SK-N-SH (cell line): Measurements from ENCODE around the gene SNRPD2. TPM values are rescaled to one million over a fixed set of nuclear protein-coding genes. Genes with fewer than 3 reads are reported as not detected.
"Not testable (repeated sequence)": the region's sequence is repeated elsewhere in the genome, so short reads cannot be mapped to it uniquely, and the experiment has no call there.

Experiments
- CTCF ChIA-PET: fragments of 300-600, 350-600 bp; formaldehyde crosslinking; extraction: SDS; loops from one replicate; lab custom pipeline; 2021; lab: Yijun Ruan, JAX
- POLR2A ChIA-PET: fragments of 350-600 bp; sonication (Branson Sonifier 250); formaldehyde crosslinking; extraction: SDS; loops from one replicate; lab custom pipeline; 2020; ENCODE audit warnings: antibody characterized with exemption, inconsistent platforms; lab: Yijun Ruan, JAX
- DNase-seq: peaks from one replicate; pipeline ENCODE4 v3.0.0; 2012
- H2AFZ ChIP-seq: fragments of 200-600 bp; sonication (generic); 2 replicates; pipeline ENCODE4 v1.8.1; 2016; ENCODE audit warnings: antibody characterized with exemption, mild to moderate bottlenecking, low read depth
- H3F3A ChIP-seq: fragments of 200-600 bp; sonication (generic); replicated peaks from 2 replicates; pipeline ENCODE3; 2016; ENCODE audit warnings: antibody characterized with exemption, mild to moderate bottlenecking; ENCODE audit not compliant: insufficient read depth
- H3K27ac ChIP-seq, 2 experiments: fragments of 200-500 bp in 1 of 2; fragments of 200-600 bp in 1 of 2; sonication (Bioruptor generic) in 1 of 2; sonication (generic), shearing (Covaris generic) in 1 of 2; 2 replicates each; pipeline versions ENCODE4 v1.5.1 to v1.6.1; 2014 to 2016; ENCODE audit warnings: low read depth in 2 of 2, inconsistent platforms in 1 of 2, low read length in 1 of 2, mild to moderate bottlenecking in 1 of 2, mixed read lengths in 1 of 2
- H3K27me3 ChIP-seq: fragments of 200-600 bp; sonication (generic), shearing (Covaris generic); 2 replicates; pipeline ENCODE4 v1.6.1; 2016; ENCODE audit warnings: mixed run types; ENCODE audit not compliant: insufficient read depth
- H3K36me3 ChIP-seq, 2 experiments: fragments of 200-500 bp in 1 of 2; fragments of 200-600 bp in 1 of 2; sonication (Bioruptor generic) in 1 of 2; sonication (generic) in 1 of 2; replicated peaks in 1 of 2; 2 replicates each; pipeline versions ENCODE3 to v1.5.1; 2014 to 2016; ENCODE audit warnings: low read length in 1 of 2, mild to moderate bottlenecking in 1 of 2; ENCODE audit not compliant: insufficient read depth in 2 of 2, control insufficient read depth in 1 of 2
- H3K4me1 ChIP-seq, 2 experiments: fragments of 200-500 bp in 1 of 2; fragments of 200-600 bp in 1 of 2; sonication (Bioruptor generic) in 1 of 2; sonication (generic), shearing (Covaris generic) in 1 of 2; 2 replicates each; pipeline versions ENCODE4 v1.5.1 to v1.6.1; 2014 to 2016; ENCODE audit warnings: low read depth in 1 of 2, low read length in 1 of 2, mixed run types in 1 of 2; ENCODE audit not compliant: insufficient read depth in 2 of 2, control insufficient read depth in 1 of 2
- H3K4me2 ChIP-seq: fragments of 200-600 bp; sonication (generic), shearing (Covaris generic); 2 replicates; pipeline ENCODE4 v1.6.1; 2017; ENCODE audit warnings: mixed run types
- H3K4me3 ChIP-seq, 2 experiments: fragments of 200-500 bp in 1 of 2; fragments of 200-600 bp in 1 of 2; sonication (Bioruptor generic) in 1 of 2; sonication (generic), shearing (Covaris generic) in 1 of 2; 2 replicates each; pipeline versions ENCODE4 v1.5.1 to v1.8.1; 2014 to 2016; ENCODE audit warnings: low read depth in 2 of 2, inconsistent platforms in 1 of 2, low read length in 1 of 2, mild to moderate bottlenecking in 1 of 2, mixed read lengths in 1 of 2, moderate library complexity in 1 of 2
- H3K79me2 ChIP-seq: fragments of 200-600 bp; sonication (generic); 2 replicates; pipeline ENCODE4 v1.8.1; 2017; ENCODE audit warnings: mild to moderate bottlenecking; ENCODE audit not compliant: insufficient read depth
- H3K9ac ChIP-seq: fragments of 200-600 bp; sonication (generic); 2 replicates; pipeline ENCODE4 v1.6.1; 2017; ENCODE audit warnings: mixed run types
- H3K9me2 ChIP-seq: fragments of 200-600 bp; sonication (generic); 2 replicates; pipeline ENCODE4 v1.6.1; 2017; ENCODE audit warnings: mixed run types
- H3K9me3 ChIP-seq: fragments of 200-600 bp; sonication (generic); 2 replicates; pipeline ENCODE4 v1.6.1; 2017; ENCODE audit warnings: mixed run types, mild to moderate bottlenecking, moderate library complexity
- H4K20me1 ChIP-seq: fragments of 200-600 bp; sonication (generic); 2 replicates; pipeline ENCODE4 v1.6.1; 2017; ENCODE audit warnings: mild to moderate bottlenecking, mixed run types; ENCODE audit not compliant: insufficient read depth
- CTCF ChIP-seq: fragments of 200-600 bp; sonication (generic); IDR thresholded peaks from 2 replicates; pipeline ENCODE4 v1.6.1; 2017; ENCODE audit warnings: antibody characterized with exemption, mild to moderate bottlenecking, moderate library complexity
- ELF1 ChIP-seq: IDR thresholded peaks from 2 replicates; pipeline ENCODE4 v1.4.0; 2012
- GABPA ChIP-seq: IDR thresholded peaks from 2 replicates; pipeline ENCODE4 v1.4.0; 2012; ENCODE audit warnings: low read depth, mild to moderate bottlenecking
- NRF1 ChIP-seq: IDR thresholded peaks from 2 replicates; pipeline ENCODE4 v1.6.1; 2012; ENCODE audit warnings: low read depth, mild to moderate bottlenecking, low read length
- RXRA ChIP-seq: IDR thresholded peaks from 2 replicates; pipeline ENCODE4 v1.4.0; 2012; ENCODE audit warnings: low read depth, mild to moderate bottlenecking, borderline replicate concordance
- SIN3A ChIP-seq: IDR thresholded peaks from 2 replicates; pipeline ENCODE4 v1.6.1; 2012; ENCODE audit warnings: low read depth, mild to moderate bottlenecking, low read length, moderate library complexity, borderline replicate concordance
- USF1 ChIP-seq: IDR thresholded peaks from 2 replicates; pipeline ENCODE4 v1.4.0; 2012; ENCODE audit warnings: low read depth, borderline replicate concordance
- ZBTB33 ChIP-seq: IDR thresholded peaks from 2 replicates; pipeline ENCODE4 v1.4.0; 2012; ENCODE audit warnings: low read depth, borderline replicate concordance
- WGBS: methylation state at CpG from one replicate; pipeline ENCODE4 v1.1.6; 2017; ENCODE audit warnings: low lambda C conversion rate; 5-methylcytosine and 5-hydroxymethylcytosine counted together
- polyA plus RNA-seq, 3 experiments: library from polyadenylated mRNA; depleted of rRNA; stranded (reverse); fragments of >200 nt; gene quantifications; 2 replicates each; pipeline ENCODE4 v1.2.3, GENCODE V29; 2012
- TF ChIP-seq, protein P1 (sequence below): IDR thresholded peaks from 2 replicates; pipeline ENCODE4; 2012
- TF ChIP-seq, protein P2 (sequence below): fragments of 150-350 bp; IDR thresholded peaks from 2 replicates; pipeline ENCODE4 v1.6.1; 2016; ENCODE audit warnings: mild to moderate bottlenecking, low read depth, low read length

Gene SNRPD2
- polyA plus RNA-seq, 1 of the 3 experiments (the other 2 are of a cell fraction), result 1,248 TPM

DNA sequence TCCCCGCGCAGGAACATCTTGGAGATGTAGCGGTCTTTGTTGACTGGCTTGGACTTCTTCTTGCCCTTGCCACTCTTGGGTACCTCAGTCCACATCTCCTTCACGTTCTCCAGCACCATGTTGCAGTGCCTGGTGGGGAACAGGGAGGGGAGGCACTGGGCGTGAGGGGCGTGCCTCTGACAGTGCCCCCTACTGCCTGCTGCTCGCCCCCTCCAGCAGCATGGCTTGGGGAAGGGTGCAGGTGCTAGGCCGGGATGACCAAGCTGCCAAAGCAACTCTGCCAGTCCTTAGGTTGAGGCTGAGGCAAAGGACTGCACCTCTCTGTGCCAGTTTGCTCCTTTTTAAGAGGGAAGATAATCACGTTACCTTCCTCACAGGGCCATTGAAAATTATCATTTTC, 4.2 kb downstream of the SNRPD2 start (continued):
- TF ChIP-seq, protein P1, sequence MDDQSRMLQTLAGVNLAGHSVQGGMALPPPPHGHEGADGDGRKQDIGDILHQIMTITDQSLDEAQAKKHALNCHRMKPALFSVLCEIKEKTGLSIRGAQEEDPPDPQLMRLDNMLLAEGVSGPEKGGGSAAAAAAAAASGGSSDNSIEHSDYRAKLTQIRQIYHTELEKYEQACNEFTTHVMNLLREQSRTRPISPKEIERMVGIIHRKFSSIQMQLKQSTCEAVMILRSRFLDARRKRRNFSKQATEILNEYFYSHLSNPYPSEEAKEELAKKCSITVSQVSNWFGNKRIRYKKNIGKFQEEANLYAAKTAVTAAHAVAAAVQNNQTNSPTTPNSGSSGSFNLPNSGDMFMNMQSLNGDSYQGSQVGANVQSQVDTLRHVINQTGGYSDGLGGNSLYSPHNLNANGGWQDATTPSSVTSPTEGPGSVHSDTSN, result no peak
- TF ChIP-seq CTCF, result no peak; the same call in 1 of the 2 replicates
- no peak for TF ChIP-seq RXRA
- TF ChIP-seq ZBTB33, result no peak
- TF ChIP-seq, protein P2, sequence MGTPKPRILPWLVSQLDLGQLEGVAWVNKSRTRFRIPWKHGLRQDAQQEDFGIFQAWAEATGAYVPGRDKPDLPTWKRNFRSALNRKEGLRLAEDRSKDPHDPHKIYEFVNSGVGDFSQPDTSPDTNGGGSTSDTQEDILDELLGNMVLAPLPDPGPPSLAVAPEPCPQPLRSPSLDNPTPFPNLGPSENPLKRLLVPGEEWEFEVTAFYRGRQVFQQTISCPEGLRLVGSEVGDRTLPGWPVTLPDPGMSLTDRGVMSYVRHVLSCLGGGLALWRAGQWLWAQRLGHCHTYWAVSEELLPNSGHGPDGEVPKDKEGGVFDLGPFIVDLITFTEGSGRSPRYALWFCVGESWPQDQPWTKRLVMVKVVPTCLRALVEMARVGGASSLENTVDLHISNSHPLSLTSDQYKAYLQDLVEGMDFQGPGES, result no peak
- TF ChIP-seq ELF1, result no peak

DNA sequence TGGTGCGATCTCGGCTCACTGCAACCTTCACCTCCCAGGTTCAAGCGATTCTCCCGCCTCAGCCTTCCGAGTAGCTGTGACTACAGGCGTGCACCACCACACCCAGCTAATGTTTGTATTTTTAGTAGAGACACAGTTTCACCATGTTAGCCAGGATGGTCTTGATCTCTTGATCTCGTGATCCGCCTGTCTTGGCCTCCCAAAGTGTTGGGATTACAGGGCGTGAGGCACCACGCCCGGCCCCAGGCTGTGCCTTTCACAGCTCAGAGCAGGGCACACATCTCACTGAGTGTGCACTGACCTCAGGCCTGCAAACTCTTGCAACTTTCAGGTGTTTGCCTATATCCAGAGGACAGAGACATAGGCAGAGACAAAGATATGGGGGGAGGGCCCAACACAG, 6.7 kb downstream of the SNRPD2 start:
- H4K20me1 ChIP-seq, H3K4me1 ChIP-seq, H2AFZ ChIP-seq, H3K9me2 ChIP-seq, H3K9ac ChIP-seq, H3K9me3 ChIP-seq, DNase-seq, H3K27me3 ChIP-seq, H3K4me2 ChIP-seq, POLR2A ChIA-PET, H3K4me3 ChIP-seq, H3K27ac ChIP-seq: not testable (repeated sequence)
- WGBS, result 97% methylated on average over 11 of the region's 11 CpGs
- H3F3A ChIP-seq, result peaks cover 20% of the 10 kb centered on the region
- H3K36me3 ChIP-seq, result peaks cover 32 to 38% of the 10 kb centered on the region in 2 experiments
- CTCF ChIA-PET, result interaction anchor here (1.0 to 9.0 kb wide), 4 partner anchors 7 to 272 kb away, joined by 3 to 106 read pairs (median 3); partner anchors contain the start of genes QPCTL and SNRPD2
- H3K79me2 ChIP-seq, result peaks cover 14% of the 10 kb centered on the region; the same call in 1 of the 2 replicates

DNA sequence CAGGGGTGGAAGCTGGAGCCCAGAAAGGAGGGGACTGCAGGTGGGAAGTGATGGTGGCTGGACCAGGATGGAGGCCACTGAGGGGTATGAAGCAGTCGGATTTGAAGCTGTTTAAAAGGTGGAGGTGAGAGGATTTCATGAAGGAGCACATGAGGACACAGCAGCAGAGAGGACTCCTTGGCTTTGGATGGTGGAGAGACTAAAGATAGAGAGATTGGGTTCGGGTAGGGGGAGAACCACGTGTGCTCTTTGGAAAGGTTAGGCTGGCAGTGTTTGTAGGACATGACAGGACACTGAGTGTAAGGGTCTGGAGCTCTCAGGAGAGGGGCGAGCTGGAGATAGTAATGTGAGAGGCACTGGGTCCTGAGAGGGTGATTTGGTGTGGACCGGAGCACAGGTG, 8.8 kb downstream of the SNRPD2 start:
- TF ChIP-seq USF1 (no peak), ELF1 (no peak), GABPA (no peak), SIN3A (no peak), NRF1 (no peak), RXRA (no peak)
- H3F3A ChIP-seq, result peaks cover 27% of the 10 kb centered on the region
- CTCF ChIA-PET, result interaction anchor here (0.6 to 9.0 kb wide), 10 partner anchors 10 to 243 kb away, joined by 3 to 106 read pairs (median 4); partner anchors contain the start of genes GIPR, QPCTL, SIX5 and SNRPD2
- DNase-seq, result no peak
- H3K9ac ChIP-seq, result no peak overlapping the region
- POLR2A ChIA-PET, result interaction anchor here (0.6 to 1.1 kb wide), 2 partner anchors 11 to 187 kb away, joined by 3 to 4 read pairs; no protein-coding TSS in a partner anchor
- H3K79me2 ChIP-seq, result no peaks in the 10 kb centered on the region
- H3K9me3 ChIP-seq, result no peaks in the 10 kb centered on the region
- no peak overlapping the region for H3K4me3 ChIP-seq
- no peaks in the 10 kb centered on the region for H4K20me1 ChIP-seq
- 93% methylated on average over 5 of the region's 5 CpGs for WGBS
- H3K4me2 ChIP-seq, result no peak overlapping the region
- no peak overlapping the region for H2AFZ ChIP-seq
- peaks cover 26 to 30% of the 10 kb centered on the region in 2 experiments for H3K36me3 ChIP-seq
- H3K27ac ChIP-seq, result no peak overlapping the region
- no peaks in the 10 kb centered on the region for H3K9me2 ChIP-seq
- H3K4me1 ChIP-seq, result peaks cover 0 to 7% of the 10 kb centered on the region in 2 experiments; a peak in 1 of 4 replicates
- no peaks in the 10 kb centered on the region for H3K27me3 ChIP-seq
